GM23338 (cell line): ENCODE results near the gene NDST1. TPM values are rescaled to one million over a fixed set of nuclear protein-coding genes. Genes with fewer than 3 reads are reported as not detected.

ENCODE experiments used
- ATAC-seq: fragments of 200-7000 bp; cut with Tn5 transposase; 3 replicates; pipeline ENCODE4 v1.9.1; 2020
- DNase-seq: peaks from one replicate; pipeline ENCODE4 v3.0.0-alpha.2; 2015; ENCODE audit warnings: low spot score
- H2AFZ ChIP-seq: fragments of 200-600 bp; sonication (generic); 2 replicates; pipeline ENCODE4 v1.8.0; 2016; ENCODE audit warnings: antibody characterized with exemption, mild to moderate bottlenecking, moderate library complexity
- H3F3A ChIP-seq: fragments of 200-600 bp; sonication (generic); replicated peaks from 2 replicates; pipeline ENCODE4 v1.8.0; 2017; ENCODE audit warnings: antibody characterized with exemption, mixed run types, low read depth
- H3K27ac ChIP-seq: fragments of 200-600 bp; sonication (generic); 2 replicates; pipeline ENCODE4 v1.6.1; 2016; ENCODE audit warnings: low read depth
- H3K27me3 ChIP-seq: fragments of 200-600 bp; sonication (generic); 2 replicates; pipeline ENCODE4 v1.8.0; 2016; ENCODE audit warnings: mild to moderate bottlenecking, mixed run types, moderate library complexity; ENCODE audit not compliant: insufficient read depth
- H3K36me3 ChIP-seq: fragments of 200-600 bp; sonication (generic); 2 replicates; pipeline ENCODE4 v1.8.0; 2016; ENCODE audit warnings: mild to moderate bottlenecking; ENCODE audit not compliant: insufficient read depth
- H3K4me1 ChIP-seq: fragments of 200-600 bp; sonication (generic); 2 replicates; pipeline ENCODE4 v1.8.0; 2016; ENCODE audit warnings: mild to moderate bottlenecking, moderate library complexity; ENCODE audit not compliant: insufficient read depth
- H3K4me2 ChIP-seq: fragments of 200-600 bp; sonication (generic); 2 replicates; pipeline ENCODE4 v1.7.1; 2017; ENCODE audit warnings: mixed run types
- H3K4me3 ChIP-seq: fragments of 200-600 bp; sonication (generic); 2 replicates; pipeline ENCODE4 v1.6.1; 2016; ENCODE audit warnings: mixed run types
- H3K79me2 ChIP-seq: fragments of 200-600 bp; sonication (generic); replicated peaks from 2 replicates; pipeline ENCODE4 v1.8.0; 2017; ENCODE audit warnings: mild to moderate bottlenecking; ENCODE audit not compliant: insufficient read depth
- H3K9me2 ChIP-seq: fragments of 200-600 bp; sonication (generic); 2 replicates; pipeline ENCODE4 v1.8.0; 2017; ENCODE audit not compliant: insufficient read depth
- H4K20me1 ChIP-seq: fragments of 200-600 bp; sonication (generic); replicated peaks from 2 replicates; pipeline ENCODE4 v1.8.0; 2017; ENCODE audit warnings: mild to moderate bottlenecking; ENCODE audit not compliant: insufficient read depth
- H3K27ac Mint-ChIP-seq: 2 replicates; pipeline ENCODE4 v1.8.0; 2020; ENCODE audit warnings: inconsistent platforms, mild to moderate bottlenecking, moderate library complexity, mixed read lengths
- H3K27me3 Mint-ChIP-seq: 3 replicates; pipeline ENCODE4 v1.8.0; 2022; ENCODE audit warnings: low read depth, mild to moderate bottlenecking, moderate library complexity, mixed read lengths, inconsistent platforms; ENCODE audit not compliant: insufficient read depth, poor library complexity
- H3K36me3 Mint-ChIP-seq: 3 replicates; pipeline ENCODE4 v1.8.0; 2021; ENCODE audit warnings: low read depth, mild to moderate bottlenecking, inconsistent platforms, moderate library complexity, mixed read lengths
- H3K4me1 Mint-ChIP-seq: 3 replicates; pipeline ENCODE4 v1.8.0; 2020; ENCODE audit warnings: mild to moderate bottlenecking, inconsistent platforms, mixed read lengths
- H3K4me3 Mint-ChIP-seq: 3 replicates; pipeline ENCODE4 v1.8.0; 2021; ENCODE audit warnings: moderate library complexity, mild to moderate bottlenecking, inconsistent platforms, mixed read lengths
- H3K9me3 Mint-ChIP-seq: 3 replicates; pipeline ENCODE4 v1.8.0; 2020; ENCODE audit warnings: moderate library complexity, mild to moderate bottlenecking, inconsistent platforms, mixed read lengths
- CREB1 ChIP-seq: fragments of 250-450 bp; sonication (Bioruptor Pico); IDR thresholded peaks from 2 replicates; pipeline ENCODE4 v1.5.0; 2020; ENCODE audit warnings: low read depth, mild to moderate bottlenecking, moderate library complexity
- CTCF ChIP-seq, 2 experiments: fragments of 200-600 bp in 1 of 2; sonication (generic) in 1 of 2; conservative IDR thresholded peaks; 2 replicates each; pipeline versions ENCODE4 v1.5.1 to v1.6.1; 2016 to 2017; ENCODE audit warnings: antibody characterized with exemption in 2 of 2, low read depth in 2 of 2, mild to moderate bottlenecking in 2 of 2, moderate library complexity in 1 of 2
- ETS1 ChIP-seq: IDR thresholded peaks from 2 replicates; pipeline ENCODE4 v1.6.1; 2016; ENCODE audit warnings: antibody characterized with exemption
- EZH2 ChIP-seq: fragments of 200-600 bp; sonication (generic); IDR thresholded peaks from one replicate; pipeline ENCODE4 v1.8.0; 2017; ENCODE audit warnings: antibody characterized with exemption, mild to moderate bottlenecking, low read depth; ENCODE audit not compliant: unreplicated experiment
- JUNB ChIP-seq: IDR thresholded peaks from one replicate; pipeline ENCODE4 v1.6.1; 2016; ENCODE audit warnings: antibody characterized with exemption; ENCODE audit not compliant: unreplicated experiment
- REST ChIP-seq: IDR thresholded peaks from one replicate; pipeline ENCODE4 v1.6.1; 2018; ENCODE audit warnings: antibody characterized with exemption; ENCODE audit not compliant: unreplicated experiment
- STAT1 ChIP-seq: IDR thresholded peaks from one replicate; pipeline ENCODE4 v1.6.1; 2016; ENCODE audit warnings: antibody characterized with exemption; ENCODE audit not compliant: unreplicated experiment
- ZNF114 ChIP-seq: fragments of 250-450 bp; sonication (Bioruptor Pico); IDR thresholded peaks from 2 replicates; pipeline ENCODE4 v1.5.0; 2020; ENCODE audit warnings: mild to moderate bottlenecking, moderate library complexity
- ZNF331 ChIP-seq: fragments of 250-450 bp; sonication (Bioruptor Pico); IDR thresholded peaks from 2 replicates; pipeline ENCODE4 v1.5.0; 2020; ENCODE audit warnings: low read depth, mild to moderate bottlenecking, moderate library complexity
- polyA plus RNA-seq: library from polyadenylated mRNA; unstranded; fragments of >200 nt; fragmentation: Nextera tagmentation; extraction: Ambion mirVana; gene quantifications from 2 replicates; pipeline ENCODE4 v1.2.1, GENCODE V29; 2016
- total RNA-seq: library from RNA; depleted of rRNA; stranded (reverse); fragments of >200 nt; shearing (Covaris generic); gene quantifications from 2 replicates; pipeline ENCODE4 v1.2.3, GENCODE V29; 2014

NDST1 gene
- total and polyA plus RNA-seq, 2 experiments from 2014 or later: 7.3 to 85.0 TPM

- TF ChIP-seq CTCF (conservative IDR thresholded peaks at IDR 0.05; ENCODE audit: low read depth in 2 of 2) (no peak), CREB1 (CRISPR knock-in tag) (no peak), STAT1 (no peak), ZNF114 (no peak), REST (no peak)
These were observed 76.8 kb downstream of the NDST1 start (continued) for GRCh38 chr5:150584556-150585335.

- no peaks in the 10 kb centered on the region for H3K27me3 ChIP-seq
- no peak overlapping the region for H3K4me3 ChIP-seq
- no peak overlapping the region for H3K4me3 Mint-ChIP-seq
- H3K27ac ChIP-seq: no peak overlapping the region
- no peak overlapping the region for H2AFZ ChIP-seq
- ATAC-seq: no peak
- TF ChIP-seq EZH2: no peak
- H3K4me2 ChIP-seq: no peak overlapping the region
- no peaks in the 10 kb centered on the region for H3K9me3 Mint-ChIP-seq
- H3K27ac Mint-ChIP-seq: no peak overlapping the region
- peaks cover 9% of the 10 kb centered on the region for H3K4me1 Mint-ChIP-seq
- H3K27me3 Mint-ChIP-seq: no peaks in the 10 kb centered on the region
- no peaks in the 10 kb centered on the region for H3F3A ChIP-seq
- peaks cover 4% of the 10 kb centered on the region; the same call in 1 of the 2 replicates for H3K4me1 ChIP-seq
- H3K79me2 ChIP-seq: no peaks in the 10 kb centered on the region
- no peaks in the 10 kb centered on the region for H3K36me3 Mint-ChIP-seq
- DNase-seq: no peak
- no peaks in the 10 kb centered on the region for H4K20me1 ChIP-seq
- no peaks in the 10 kb centered on the region for H3K36me3 ChIP-seq
- H3K9me2 ChIP-seq: no peaks in the 10 kb centered on the region
These were observed 77.9 kb downstream of the NDST1 start for GRCh38 chr5:150585781-150586341.

- no peaks in the 10 kb centered on the region for H3K36me3 ChIP-seq
- peaks cover 10% of the 10 kb centered on the region; the same call in 1 of the 2 replicates for H3K4me1 ChIP-seq
- Mint-ChIP-seq H3K9me3 (no peaks in the 10 kb centered on the region), H3K4me1 (peaks cover 12% of the 10 kb centered on the region), H3K27ac (no peak overlapping the region), H3K36me3 (no peaks in the 10 kb centered on the region), H3K27me3 (no peaks in the 10 kb centered on the region), H3K4me3 (no peak overlapping the region)
- H3K79me2 ChIP-seq: no peaks in the 10 kb centered on the region
- no peaks in the 10 kb centered on the region for H3F3A ChIP-seq
- H2AFZ ChIP-seq: no peak overlapping the region
- H3K27ac ChIP-seq: no peak overlapping the region
- DNase-seq (no peak), ATAC-seq (no peak)
- no peaks in the 10 kb centered on the region for H3K9me2 ChIP-seq
- H4K20me1 ChIP-seq: no peaks in the 10 kb centered on the region
- no peak overlapping the region for H3K4me2 ChIP-seq
- H3K27me3 ChIP-seq: no peaks in the 10 kb centered on the region
- H3K4me3 ChIP-seq: no peak overlapping the region
- TF ChIP-seq CREB1 (CRISPR knock-in tag) (no peak), ZNF114 (no peak), JUNB (no peak), ETS1 (no peak), REST (no peak), STAT1 (no peak), ZNF331 (CRISPR knock-in tag) (no peak)
These were observed 79.1 kb downstream of the NDST1 start for GRCh38 chr5:150587016-150587415.
